ENCODE data around the gene RTTN.

GRCh38 chr18:70232261-70232660 is 26.8 kb upstream of the RTTN start:
- TF ChIP-seq CTCF (IDR thresholded peaks at IDR 0.05) (no peak), POLR2A (IDR thresholded peaks at IDR 0.05) (no peak), EP300 (IDR thresholded peaks at IDR 0.05) (no peak), POLR2AphosphoS5 (IDR thresholded peaks at IDR 0.05) (no peak)

Measured in gastroesophageal sphincter (tissue), 3 donors.